ENCODE data around the gene RSRC2. TPM values are rescaled to one million over a fixed set of nuclear protein-coding genes. Genes with fewer than 3 reads are reported as not detected.
A peak's percentile ranks its signal among the peaks of the same experiment; 100 is the strongest.

The RSRC2 gene
- polyA plus RNA-seq, 3 donors, result 7.6 to 63.5 (median 15.8) TPM

DNA sequence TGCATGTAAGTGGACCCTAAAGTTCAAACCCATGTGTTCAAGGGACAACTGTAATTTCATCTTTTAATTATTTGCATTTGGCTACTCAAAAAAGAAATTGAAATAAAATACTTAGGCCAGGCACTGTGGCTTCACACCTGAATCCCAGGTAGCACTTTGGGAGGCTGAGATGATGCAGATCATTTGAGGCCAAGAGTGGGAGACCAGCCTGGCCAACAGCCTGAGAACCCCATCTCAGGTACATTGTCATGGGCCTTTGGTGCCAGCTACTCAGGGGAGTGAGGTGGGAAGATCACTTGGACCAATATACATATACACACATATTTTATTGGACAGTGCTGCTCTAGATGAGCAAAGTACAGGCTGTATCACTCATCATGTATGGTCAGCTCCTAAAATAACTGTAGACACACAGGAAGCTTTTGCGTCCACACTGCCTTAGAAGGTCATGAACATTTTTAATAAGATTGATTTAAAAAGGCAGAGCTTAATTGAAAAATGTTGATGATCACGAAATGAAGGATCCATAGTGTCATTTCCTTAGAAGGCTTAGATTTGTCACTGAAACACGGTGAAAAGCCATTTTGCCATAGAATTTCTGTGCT is 23.5 kb downstream of the RSRC2 start:
- Mint-ChIP-seq H3K27me3 (ENCODE audit: low read depth in 3 of 3) (peaks cover 0 to 4% (median 0%) of the 10 kb centered on the region in 3 donors), H3K27ac (peak overlapping the region in 3 of 7 donors; percentile 41 to 99 (median 54)), H3K4me3 (no peak overlapping the region), H3K36me3 (peaks cover 43 to 54% of the 10 kb centered on the region in 2 donors), H3K9me3 (no peaks in the 10 kb centered on the region), H3K4me1 (peaks cover 42% of the 10 kb centered on the region)
- no peak for DNase-seq
- intact Hi-C loops (cut with micrococcal nuclease), result loop anchor here in 1 of 2 donors (10.0 kb wide), 1 partner anchor 238 kb away; the partner anchor contains the start of gene VPS33A
- no peak overlapping the region for H3K4me2 ChIP-seq (replicated peaks; ENCODE audit: extremely low read depth, low read length, poor library complexity, severe bottlenecking)
- no peaks in the 10 kb centered on the region for H3K27me3 ChIP-seq (ENCODE audit: control insufficient read depth in 2 of 2, insufficient read depth in 2 of 2, low read length in 2 of 2)
- no peak overlapping the region for H2AFZ ChIP-seq (ENCODE audit: insufficient read depth, low read depth, low read length, poor library complexity, severe bottlenecking)
- WGBS (ENCODE audit: insufficient coverage), result 80% methylated on average over 1 of the region's 3 CpGs
- H3K4me3 ChIP-seq (replicated peaks in 1 of 3; ENCODE audit: low read depth in 2 of 3, low read length in 3 of 3), result no peak overlapping the region
- H3K4me1 ChIP-seq (ENCODE audit: control insufficient read depth in 1 of 2, insufficient read depth in 2 of 2, low read length in 2 of 2), result peaks cover 32 to 53% of the 10 kb centered on the region in 2 donors
- peaks cover 54% of the 10 kb centered on the region for H3K79me2 ChIP-seq (ENCODE audit: insufficient read depth, low read length)
- no peaks in the 10 kb centered on the region for H3K9me3 ChIP-seq (replicated peaks in 1 of 2; ENCODE audit: control insufficient read depth in 1 of 2, insufficient read depth in 1 of 2, low read length in 2 of 2)
- H3K9ac ChIP-seq (ENCODE audit: insufficient read depth, low read length, poor library complexity, severe bottlenecking), result no peak overlapping the region
- peak overlapping the region in 1 of 2 donors; percentile 99 for H3K27ac ChIP-seq (ENCODE audit: low read depth in 1 of 2, low read length in 2 of 2)
- TF ChIP-seq, protein P1, sequence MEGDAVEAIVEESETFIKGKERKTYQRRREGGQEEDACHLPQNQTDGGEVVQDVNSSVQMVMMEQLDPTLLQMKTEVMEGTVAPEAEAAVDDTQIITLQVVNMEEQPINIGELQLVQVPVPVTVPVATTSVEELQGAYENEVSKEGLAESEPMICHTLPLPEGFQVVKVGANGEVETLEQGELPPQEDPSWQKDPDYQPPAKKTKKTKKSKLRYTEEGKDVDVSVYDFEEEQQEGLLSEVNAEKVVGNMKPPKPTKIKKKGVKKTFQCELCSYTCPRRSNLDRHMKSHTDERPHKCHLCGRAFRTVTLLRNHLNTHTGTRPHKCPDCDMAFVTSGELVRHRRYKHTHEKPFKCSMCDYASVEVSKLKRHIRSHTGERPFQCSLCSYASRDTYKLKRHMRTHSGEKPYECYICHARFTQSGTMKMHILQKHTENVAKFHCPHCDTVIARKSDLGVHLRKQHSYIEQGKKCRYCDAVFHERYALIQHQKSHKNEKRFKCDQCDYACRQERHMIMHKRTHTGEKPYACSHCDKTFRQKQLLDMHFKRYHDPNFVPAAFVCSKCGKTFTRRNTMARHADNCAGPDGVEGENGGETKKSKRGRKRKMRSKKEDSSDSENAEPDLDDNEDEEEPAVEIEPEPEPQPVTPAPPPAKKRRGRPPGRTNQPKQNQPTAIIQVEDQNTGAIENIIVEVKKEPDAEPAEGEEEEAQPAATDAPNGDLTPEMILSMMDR (IDR thresholded peaks at IDR 0.05), result no peak
- H3K36me3 ChIP-seq (replicated peaks in 1 of 2; ENCODE audit: control insufficient read depth in 1 of 2, insufficient read depth in 2 of 2, low read length in 2 of 2), result peaks cover 49 to 55% of the 10 kb centered on the region in 2 donors
- peaks cover 46% of the 10 kb centered on the region for H4K20me1 ChIP-seq (ENCODE audit: insufficient read depth, low read length)

DNA sequence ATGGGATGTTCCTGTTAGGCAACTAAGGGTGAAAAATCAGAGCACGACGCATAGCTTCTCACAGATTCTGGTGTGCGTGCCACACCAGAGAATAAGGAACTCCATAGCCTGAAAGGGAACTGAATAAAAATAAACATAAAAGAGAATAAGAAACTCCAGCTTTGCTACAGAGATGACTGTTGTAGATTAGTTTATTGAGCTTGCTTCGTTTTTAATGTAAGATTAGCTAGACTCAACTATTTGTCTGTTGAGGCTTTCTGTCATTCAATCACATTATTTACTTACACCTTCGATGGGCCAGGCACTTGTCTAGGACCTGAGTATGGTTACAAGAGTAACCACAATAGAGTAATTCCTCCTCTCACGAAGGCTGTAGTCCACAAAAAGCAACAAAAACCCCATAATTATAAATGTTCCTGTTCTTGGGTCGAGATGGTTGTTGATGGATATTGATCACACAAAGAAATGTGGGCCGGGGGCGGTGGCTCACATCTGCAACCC is 25.2 kb downstream of the RSRC2 start:
- peak; percentile 81 to 90 (median 87) for DNase-seq
- peaks cover 59% of the 10 kb centered on the region for H3K79me2 ChIP-seq (ENCODE audit: insufficient read depth, low read length)
- peaks cover 34 to 46% of the 10 kb centered on the region in 2 donors for H3K36me3 ChIP-seq (replicated peaks in 1 of 2; ENCODE audit: control insufficient read depth in 1 of 2, insufficient read depth in 2 of 2, low read length in 2 of 2)
- H3K4me3 ChIP-seq (replicated peaks in 1 of 3; ENCODE audit: low read depth in 2 of 3, low read length in 3 of 3), result peak overlapping the region; percentile 71 to 99 (median 78)
- peak overlapping the region; percentile 89 for H3K4me2 ChIP-seq (replicated peaks; ENCODE audit: extremely low read depth, low read length, poor library complexity, severe bottlenecking)
- Mint-ChIP-seq H3K4me1 (peaks cover 47% of the 10 kb centered on the region), H3K27ac (peak overlapping the region; percentile 95 to 99 (median 99)), H3K36me3 (peaks cover 33 to 45% of the 10 kb centered on the region in 2 donors), H3K27me3 (ENCODE audit: low read depth in 3 of 3) (peaks cover 0 to 4% (median 0%) of the 10 kb centered on the region in 3 donors), H3K9me3 (peaks cover 0 to 2% (median 0%) of the 10 kb centered on the region in 7 donors), H3K4me3 (peak overlapping the region; percentile 95 to 98)
- H3K27me3 ChIP-seq (ENCODE audit: control insufficient read depth in 2 of 2, insufficient read depth in 2 of 2, low read length in 2 of 2), result no peaks in the 10 kb centered on the region
- H3K9me3 ChIP-seq (replicated peaks in 1 of 2; ENCODE audit: control insufficient read depth in 1 of 2, insufficient read depth in 1 of 2, low read length in 2 of 2), result no peaks in the 10 kb centered on the region
- H2AFZ ChIP-seq (ENCODE audit: insufficient read depth, low read depth, low read length, poor library complexity, severe bottlenecking), result peak overlapping the region; percentile 71
- peaks cover 35% of the 10 kb centered on the region for H4K20me1 ChIP-seq (ENCODE audit: insufficient read depth, low read length)
- TF ChIP-seq, protein P1 (IDR thresholded peaks at IDR 0.05), result no peak
- intact Hi-C loops (cut with micrococcal nuclease), result loop anchor here in 1 of 2 donors (10.0 kb wide), 1 partner anchor 237 kb away; the partner anchor contains the start of gene VPS33A
- 94% methylated on average over 2 of the region's 9 CpGs for WGBS (ENCODE audit: insufficient coverage)
- peak overlapping the region; percentile 84 to 99 for H3K27ac ChIP-seq (ENCODE audit: low read depth in 1 of 2, low read length in 2 of 2)
- H3K4me1 ChIP-seq (ENCODE audit: control insufficient read depth in 1 of 2, insufficient read depth in 2 of 2, low read length in 2 of 2), result peaks cover 32 to 56% of the 10 kb centered on the region in 2 donors
- H3K9ac ChIP-seq (ENCODE audit: insufficient read depth, low read length, poor library complexity, severe bottlenecking), result peak overlapping the region; percentile 98

All from CD14-positive monocyte (primary cell).